Naive thymus-derived CD4-positive, alpha-beta T cell (primary cell): ENCODE results near the gene TIMM22. TPM values are rescaled to one million over a fixed set of nuclear protein-coding genes. Genes with fewer than 3 reads are reported as not detected.
A peak's percentile ranks its signal among the peaks of the same experiment; 100 is the strongest.
"Not testable (repeated sequence)": the region's sequence is repeated elsewhere in the genome, so short reads cannot be mapped to it uniquely, and the experiment has no call there.

ENCODE experiments used
- ATAC-seq: fragments of 150-1000 bp; cut with Tn5 transposase; 2 replicates; pipeline ENCODE4 v1.10.0; 2021; ENCODE audit warnings: mild to moderate bottlenecking, moderate library complexity
- CTCF ChIA-PET: fragments of 350-600 bp; sonication (Branson Sonifier 250); formaldehyde crosslinking; loops from one replicate; lab custom pipeline; 2021; ENCODE audit warnings: antibody characterized with exemption; lab: Charles Lee
- POLR2A ChIA-PET: fragments of 350-600 bp; sonication (Branson Sonifier 250); formaldehyde crosslinking; loops from one replicate; lab custom pipeline; 2021; ENCODE audit warnings: antibody characterized with exemption, inconsistent platforms; lab: Charles Lee
- DNase-seq, 9 donors: peaks; one replicate each; pipeline versions ENCODE4 v3.0.0 to v3.0.0-alpha.2; 2020 to 2022; ENCODE audit warnings: mixed read lengths in 1 of 9
- H3K27ac ChIP-seq: one replicate; pipeline ENCODE4 v1.7.0; 2013; ENCODE audit warnings: mild to moderate bottlenecking, low read depth, low read length, moderate library complexity
- H3K27me3 ChIP-seq, 2 donors: one replicate each; pipeline ENCODE4 v1.7.0; 2013; ENCODE audit warnings: low read length in 2 of 2, mild to moderate bottlenecking in 2 of 2, moderate library complexity in 2 of 2; ENCODE audit not compliant: control insufficient read depth in 2 of 2, insufficient read depth in 2 of 2
- H3K36me3 ChIP-seq, 3 experiments: 1 replicate in 2 of 3; 2 replicates in 1 of 3; pipeline ENCODE4 v1.7.0; 2013; ENCODE audit warnings: low read length in 3 of 3, mild to moderate bottlenecking in 3 of 3, moderate library complexity in 1 of 3; ENCODE audit not compliant: insufficient read depth in 3 of 3, control insufficient read depth in 2 of 3
- H3K4me1 ChIP-seq, 2 donors: one replicate each; pipeline ENCODE4 v1.7.0; 2013; ENCODE audit warnings: low read length in 2 of 2, mild to moderate bottlenecking in 2 of 2, moderate library complexity in 1 of 2; ENCODE audit not compliant: control insufficient read depth in 2 of 2, insufficient read depth in 2 of 2
- H3K4me3 ChIP-seq: 2 replicates; pipeline ENCODE4 v1.7.0; 2013; ENCODE audit warnings: mild to moderate bottlenecking, low read length
- H3K9me3 ChIP-seq, 3 experiments: 1 replicate in 2 of 3; 2 replicates in 1 of 3; pipeline ENCODE4 v1.7.0; 2013; ENCODE audit warnings: low read length in 3 of 3; ENCODE audit not compliant: control insufficient read depth in 2 of 3
- H3K27ac Mint-ChIP-seq, 9 donors: one replicate each; pipeline ENCODE4 v1.8.0; 2020 to 2022; ENCODE audit warnings: mixed read lengths in 9 of 9, mild to moderate bottlenecking in 8 of 9, moderate library complexity in 5 of 9, inconsistent platforms in 2 of 9
- H3K27me3 Mint-ChIP-seq, 5 donors: one replicate each; pipeline ENCODE4 v1.8.0; 2021 to 2022; ENCODE audit warnings: mixed read lengths in 5 of 5, mild to moderate bottlenecking in 1 of 5
- H3K36me3 Mint-ChIP-seq, 5 donors: one replicate each; pipeline ENCODE4 v1.8.0; 2020 to 2022; ENCODE audit warnings: mixed read lengths in 5 of 5, mild to moderate bottlenecking in 3 of 5, inconsistent platforms in 1 of 5
- H3K4me1 Mint-ChIP-seq, 7 donors: one replicate each; pipeline ENCODE4 v1.8.0; 2020 to 2022; ENCODE audit warnings: mixed read lengths in 7 of 7, mild to moderate bottlenecking in 3 of 7, inconsistent platforms in 1 of 7
- H3K4me3 Mint-ChIP-seq, 10 donors: one replicate each; pipeline ENCODE4 v1.8.0; 2020 to 2022; ENCODE audit warnings: mild to moderate bottlenecking in 10 of 10, mixed read lengths in 10 of 10, moderate library complexity in 6 of 10, inconsistent platforms in 2 of 10
- H3K9me3 Mint-ChIP-seq, 11 donors: one replicate each; pipeline ENCODE4 v1.8.0; 2020 to 2022; ENCODE audit warnings: mixed read lengths in 11 of 11, mild to moderate bottlenecking in 4 of 11, inconsistent platforms in 1 of 11, moderate library complexity in 1 of 11
- intact Hi-C, 2 donors: fragments of 100-400 bp; cut with micrococcal nuclease; formaldehyde crosslinking; loops; one replicate each; pipeline ENCODE4 v1.15.1; 2023
- polyA plus RNA-seq, 2 donors: library from polyadenylated mRNA; unstranded; fragments of 300-500 nt; fragmentation: Illumina TruSeq; gene quantifications; one replicate each; pipeline ENCODE4 v1.2.3, GENCODE V29; 2021
- total RNA-seq, 6 experiments: library from RNA in 5 of 6; stranded (reverse) in 5 of 6; gene quantifications; 1 replicate in 5 of 6; 2 replicates in 1 of 6; pipeline ENCODE4 v1.2.3 and lab custom pipeline; 2021 to 2026

Gene TIMM22
- total and polyA plus RNA-seq, 7 experiments from 2014 or later, result 8.3 to 27.9 (median 13.0) TPM

DNA sequence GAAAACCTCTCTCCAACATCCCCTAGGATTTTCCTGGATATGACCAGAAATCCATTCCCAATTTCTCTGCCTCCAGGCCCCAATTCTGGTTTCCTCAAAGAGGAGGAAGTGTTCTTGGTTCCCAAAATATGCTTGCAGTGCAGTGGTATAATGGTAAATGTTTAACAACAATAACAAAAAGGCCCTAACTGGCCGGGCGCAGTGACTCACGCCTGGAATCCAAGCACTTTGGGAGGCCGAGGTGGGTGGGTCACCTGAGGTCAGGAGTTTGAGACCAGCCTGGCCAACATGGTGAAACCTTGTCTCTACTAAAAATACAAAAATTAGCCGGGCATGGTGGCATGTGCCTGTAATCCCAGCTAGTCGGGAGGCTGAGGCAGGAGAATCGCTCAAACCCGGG is 1.6 kb upstream of the TIMM22 start:
- not testable (repeated sequence) for H3K27ac ChIP-seq, ATAC-seq, H3K27me3 ChIP-seq, H3K4me3 ChIP-seq, H3K27me3 Mint-ChIP-seq, DNase-seq
- peaks cover 0 to 23% (median 11%) of the 10 kb centered on the region in 3 experiments for H3K9me3 ChIP-seq
- peaks cover 5 to 15% (median 6%) of the 10 kb centered on the region in 3 experiments for H3K36me3 ChIP-seq
- ChIA-PET CTCF (interaction anchor here (2.4 to 4.1 kb wide), 2 partner anchors 14 to 200 kb away, joined by 7 to 35 read pairs; partner anchors contain the start of gene NXN), POLR2A (interaction anchor here (3.3 kb wide), 1 partner anchor 15 kb away, joined by 25 read pairs; the partner anchor contains the start of gene NXN)
- H3K4me1 ChIP-seq, result peaks cover 14 to 16% of the 10 kb centered on the region in 2 donors
- Mint-ChIP-seq H3K27ac (peak overlapping the region in 2 of 9 donors; percentile 64 to 67), H3K36me3 (peaks cover 2 to 13% (median 8%) of the 10 kb centered on the region in 5 donors), H3K4me3 (peak overlapping the region in 1 of 10 donors; percentile 14), H3K4me1 (peaks cover 11 to 30% (median 24%) of the 10 kb centered on the region in 7 donors), H3K9me3 (peaks cover 0 to 29% (median 8%) of the 10 kb centered on the region in 11 donors)
- intact Hi-C loops, result loop anchor here (5.0 kb wide), 1 partner anchor 853 kb away; a partner anchor contains a TSS

DNA sequence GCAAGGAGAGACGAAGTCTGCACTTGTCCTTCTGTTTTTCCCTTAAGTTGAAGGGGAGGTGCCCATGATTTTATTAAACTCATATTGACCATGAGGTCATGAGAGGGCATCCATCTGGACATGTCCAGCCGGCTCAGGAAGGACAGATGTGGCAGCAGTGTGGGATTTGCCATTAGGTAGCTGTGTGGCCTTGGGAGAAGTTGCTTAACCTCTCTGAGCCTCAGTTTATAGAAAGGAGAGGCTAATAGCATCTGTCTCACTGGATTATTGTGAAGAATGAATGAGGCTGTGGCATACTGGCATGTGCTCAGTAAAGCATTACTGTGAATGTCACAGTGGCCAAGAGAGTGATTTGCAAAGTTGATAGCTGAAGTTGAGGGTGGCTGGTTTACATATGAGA is 1.2 kb downstream of the TIMM22 start:
- Mint-ChIP-seq H3K36me3 (peaks cover 10 to 21% (median 16%) of the 10 kb centered on the region in 5 donors), H3K4me3 (peak overlapping the region; percentile 96 to 100 (median 98)), H3K27me3 (peaks cover 0 to 2% (median 0%) of the 10 kb centered on the region in 5 donors), H3K9me3 (peaks cover 0 to 21% (median 7%) of the 10 kb centered on the region in 11 donors), H3K27ac (peak overlapping the region; percentile 30 to 99 (median 88)), H3K4me1 (peaks cover 13 to 35% (median 24%) of the 10 kb centered on the region in 7 donors)
- ChIA-PET POLR2A (interaction anchor here (1.5 to 3.3 kb wide), 2 partner anchors 18 to 217 kb away, joined by 5 to 25 read pairs; partner anchors contain the start of genes GLOD4 and NXN), CTCF (interaction anchor here (4.1 kb wide), 1 partner anchor 17 kb away, joined by 35 read pairs; the partner anchor contains the start of gene NXN)
- Histone ChIP-seq H3K9me3 (peaks cover 0 to 16% (median 7%) of the 10 kb centered on the region in 3 experiments), H3K27me3 (no peaks in the 10 kb centered on the region), H3K4me3 (peak overlapping the region; percentile 98), H3K4me1 (peaks cover 14 to 16% of the 10 kb centered on the region in 2 donors), H3K27ac (peak overlapping the region; percentile 22), H3K36me3 (peaks cover 6 to 43% (median 11%) of the 10 kb centered on the region in 3 experiments)
- no peak for ATAC-seq
- no peak for DNase-seq
- intact Hi-C loops, result loop anchor here (2.0 to 5.0 kb wide), 2 partner anchors 203 to 856 kb away; a partner anchor contains a TSS

DNA sequence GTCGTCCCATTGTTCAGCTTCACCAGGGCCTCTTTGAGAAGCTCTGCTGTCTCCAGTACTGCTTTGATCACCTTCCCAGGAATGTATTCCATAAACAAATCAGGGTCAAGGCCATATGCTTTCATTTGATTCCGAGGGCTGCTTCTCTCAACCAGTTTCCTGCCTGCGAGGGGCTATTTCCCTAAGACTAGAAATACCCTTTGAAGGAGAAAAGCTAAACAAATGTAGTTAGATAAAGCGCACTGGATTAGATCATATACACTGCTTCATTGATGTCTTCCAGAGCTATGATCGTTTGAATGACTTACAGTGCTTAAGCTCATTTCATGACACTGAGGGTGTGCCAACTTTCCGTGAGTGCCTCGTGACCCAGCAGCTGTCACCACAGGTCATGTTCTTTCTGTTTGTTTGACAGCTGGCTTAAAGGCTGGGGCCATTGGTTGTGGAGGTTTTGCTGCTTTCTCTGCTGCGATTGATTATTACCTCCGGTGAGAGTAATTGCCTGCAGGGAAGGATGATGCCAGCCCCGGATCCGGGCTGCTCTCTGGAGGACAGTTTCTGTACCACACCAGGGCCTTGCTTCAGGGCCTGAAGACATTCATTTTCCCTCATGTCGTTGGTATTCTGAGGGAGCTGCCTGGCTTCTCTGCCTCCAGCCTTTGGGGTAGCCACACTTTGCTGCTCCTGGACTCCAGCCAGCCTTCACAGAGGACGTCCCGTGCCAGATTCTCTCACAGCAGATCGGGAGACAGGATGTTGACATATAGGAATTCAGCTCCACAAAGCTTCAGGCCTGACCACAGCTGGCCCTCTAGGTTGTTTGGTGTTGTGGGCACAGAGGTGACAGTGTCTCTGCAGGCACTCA is 3.9 kb downstream of the TIMM22 start:
- DNase-seq (no peak), ATAC-seq (no peak)
- peaks cover 10 to 21% (median 18%) of the 10 kb centered on the region in 5 donors for H3K36me3 Mint-ChIP-seq
- peak overlapping the region in 2 of 9 donors; percentile 26 to 77 for H3K27ac Mint-ChIP-seq
- intact Hi-C loops, result no loop called here
- no peak overlapping the region for H3K4me3 Mint-ChIP-seq
- no peaks in the 10 kb centered on the region for H3K27me3 ChIP-seq
- H3K4me1 Mint-ChIP-seq, result peaks cover 19 to 45% (median 32%) of the 10 kb centered on the region in 7 donors
- H3K9me3 Mint-ChIP-seq, result peaks cover 0 to 3% (median 0%) of the 10 kb centered on the region in 11 donors
- H3K4me1 ChIP-seq, result peaks cover 14 to 16% of the 10 kb centered on the region in 2 donors
- peaks cover 6 to 70% (median 16%) of the 10 kb centered on the region in 3 experiments for H3K36me3 ChIP-seq
- H3K9me3 ChIP-seq, result no peaks in the 10 kb centered on the region
- H3K4me3 ChIP-seq, result no peak overlapping the region
- ChIA-PET CTCF (interaction anchor here (0.6 to 1.6 kb wide), 2 partner anchors 204 to 287 kb away, joined by 3 read pairs; no protein-coding TSS in a partner anchor), POLR2A (interaction anchor here (0.8 to 1.2 kb wide), 2 partner anchors 212 to 219 kb away, joined by 3 to 4 read pairs; partner anchors contain the start of genes GLOD4 and MRM3)
- H3K27ac ChIP-seq, result no peak overlapping the region
- peaks cover 0 to 2% (median 0%) of the 10 kb centered on the region in 5 donors for H3K27me3 Mint-ChIP-seq

- CTCF ChIA-PET, result interaction anchor here (0.5 to 1.6 kb wide), 2 partner anchors 19 to 205 kb away, joined by 3 read pairs; no protein-coding TSS in a partner anchor
These were observed 4.9 kb downstream of the TIMM22 start for GRCh38 chr17:1001640-1002411.

GRCh38 chr17:1002412-1002753 is 5.5 kb downstream of the TIMM22 start:
- Mint-ChIP-seq H3K4me1 (peaks cover 19 to 39% (median 28%) of the 10 kb centered on the region in 7 donors), H3K4me3 (no peak overlapping the region), H3K36me3 (peaks cover 10 to 21% (median 18%) of the 10 kb centered on the region in 5 donors), H3K9me3 (no peaks in the 10 kb centered on the region), H3K27me3 (no peaks in the 10 kb centered on the region), H3K27ac (peak overlapping the region in 1 of 9 donors; percentile 23)
- CTCF ChIA-PET, result no interaction called here
- H3K36me3 ChIP-seq, result peaks cover 6 to 76% (median 16%) of the 10 kb centered on the region in 3 experiments
- intact Hi-C loops, result no loop called here
- DNase-seq, result no peak
- no peaks in the 10 kb centered on the region for H3K27me3 ChIP-seq
- peaks cover 12 to 16% of the 10 kb centered on the region in 2 donors for H3K4me1 ChIP-seq
- H3K27ac ChIP-seq, result no peak overlapping the region
- ATAC-seq, result no peak
- H3K4me3 ChIP-seq, result no peak overlapping the region
- POLR2A ChIA-PET, result no interaction called here
- no peaks in the 10 kb centered on the region for H3K9me3 ChIP-seq

More at GRCh38 chr17:1001640-1002411, 4.9 kb downstream of the TIMM22 start:
- Histone ChIP-seq H3K4me1 (peaks cover 14 to 16% of the 10 kb centered on the region in 2 donors), H3K27me3 (no peaks in the 10 kb centered on the region), H3K27ac (no peak overlapping the region), H3K4me3 (no peak overlapping the region), H3K9me3 (no peaks in the 10 kb centered on the region), H3K36me3 (peaks cover 6 to 77% (median 16%) of the 10 kb centered on the region in 3 experiments)
- peaks cover 0 to under 1% (median 0%) of the 10 kb centered on the region in 5 donors for H3K27me3 Mint-ChIP-seq
- H3K9me3 Mint-ChIP-seq, result peaks cover 0 to 1% (median 0%) of the 10 kb centered on the region in 11 donors
- no peak for ATAC-seq
- no peak overlapping the region for H3K4me3 Mint-ChIP-seq
- POLR2A ChIA-PET, result interaction anchor here (0.8 kb wide), 1 partner anchor 213 kb away, joined by 3 read pairs; no protein-coding TSS in a partner anchor
- peaks cover 10 to 21% (median 18%) of the 10 kb centered on the region in 5 donors for H3K36me3 Mint-ChIP-seq
- H3K27ac Mint-ChIP-seq, result peak overlapping the region in 1 of 9 donors; percentile 23
- peaks cover 19 to 42% (median 29%) of the 10 kb centered on the region in 7 donors for H3K4me1 Mint-ChIP-seq
- no peak for DNase-seq
- intact Hi-C loops, result no loop called here
